SK-N-SH (cell line): Measurements from ENCODE around the gene RSU1. TPM values are rescaled to one million over a fixed set of nuclear protein-coding genes. Genes with fewer than 3 reads are reported as not detected.

ENCODE experiments used
- CTCF ChIA-PET: fragments of 300-600, 350-600 bp; formaldehyde crosslinking; extraction: SDS; loops from one replicate; lab custom pipeline; 2021; lab: Yijun Ruan, JAX
- POLR2A ChIA-PET: fragments of 350-600 bp; sonication (Branson Sonifier 250); formaldehyde crosslinking; extraction: SDS; loops from one replicate; lab custom pipeline; 2020; ENCODE audit warnings: antibody characterized with exemption, inconsistent platforms; lab: Yijun Ruan, JAX
- DNase-seq: peaks from one replicate; pipeline ENCODE4 v3.0.0; 2012
- H2AFZ ChIP-seq: fragments of 200-600 bp; sonication (generic); 2 replicates; pipeline ENCODE4 v1.8.1; 2016; ENCODE audit warnings: antibody characterized with exemption, mild to moderate bottlenecking, low read depth
- H3F3A ChIP-seq: fragments of 200-600 bp; sonication (generic); replicated peaks from 2 replicates; pipeline ENCODE3; 2016; ENCODE audit warnings: antibody characterized with exemption, mild to moderate bottlenecking; ENCODE audit not compliant: insufficient read depth
- H3K27ac ChIP-seq, 2 experiments: fragments of 200-500 bp in 1 of 2; fragments of 200-600 bp in 1 of 2; sonication (Bioruptor generic) in 1 of 2; sonication (generic), shearing (Covaris generic) in 1 of 2; 2 replicates each; pipeline versions ENCODE4 v1.5.1 to v1.6.1; 2014 to 2016; ENCODE audit warnings: low read depth in 2 of 2, inconsistent platforms in 1 of 2, low read length in 1 of 2, mild to moderate bottlenecking in 1 of 2, mixed read lengths in 1 of 2
- H3K27me3 ChIP-seq: fragments of 200-600 bp; sonication (generic), shearing (Covaris generic); 2 replicates; pipeline ENCODE4 v1.6.1; 2016; ENCODE audit warnings: mixed run types; ENCODE audit not compliant: insufficient read depth
- H3K36me3 ChIP-seq, 2 experiments: fragments of 200-500 bp in 1 of 2; fragments of 200-600 bp in 1 of 2; sonication (Bioruptor generic) in 1 of 2; sonication (generic) in 1 of 2; replicated peaks in 1 of 2; 2 replicates each; pipeline versions ENCODE3 to v1.5.1; 2014 to 2016; ENCODE audit warnings: low read length in 1 of 2, mild to moderate bottlenecking in 1 of 2; ENCODE audit not compliant: insufficient read depth in 2 of 2, control insufficient read depth in 1 of 2
- H3K4me1 ChIP-seq, 2 experiments: fragments of 200-500 bp in 1 of 2; fragments of 200-600 bp in 1 of 2; sonication (Bioruptor generic) in 1 of 2; sonication (generic), shearing (Covaris generic) in 1 of 2; 2 replicates each; pipeline versions ENCODE4 v1.5.1 to v1.6.1; 2014 to 2016; ENCODE audit warnings: low read depth in 1 of 2, low read length in 1 of 2, mixed run types in 1 of 2; ENCODE audit not compliant: insufficient read depth in 2 of 2, control insufficient read depth in 1 of 2
- H3K4me2 ChIP-seq: fragments of 200-600 bp; sonication (generic), shearing (Covaris generic); 2 replicates; pipeline ENCODE4 v1.6.1; 2017; ENCODE audit warnings: mixed run types
- H3K4me3 ChIP-seq, 2 experiments: fragments of 200-500 bp in 1 of 2; fragments of 200-600 bp in 1 of 2; sonication (Bioruptor generic) in 1 of 2; sonication (generic), shearing (Covaris generic) in 1 of 2; 2 replicates each; pipeline versions ENCODE4 v1.5.1 to v1.8.1; 2014 to 2016; ENCODE audit warnings: low read depth in 2 of 2, inconsistent platforms in 1 of 2, low read length in 1 of 2, mild to moderate bottlenecking in 1 of 2, mixed read lengths in 1 of 2, moderate library complexity in 1 of 2
- H3K79me2 ChIP-seq: fragments of 200-600 bp; sonication (generic); 2 replicates; pipeline ENCODE4 v1.8.1; 2017; ENCODE audit warnings: mild to moderate bottlenecking; ENCODE audit not compliant: insufficient read depth
- H3K9ac ChIP-seq: fragments of 200-600 bp; sonication (generic); 2 replicates; pipeline ENCODE4 v1.6.1; 2017; ENCODE audit warnings: mixed run types
- H3K9me2 ChIP-seq: fragments of 200-600 bp; sonication (generic); 2 replicates; pipeline ENCODE4 v1.6.1; 2017; ENCODE audit warnings: mixed run types
- H3K9me3 ChIP-seq: fragments of 200-600 bp; sonication (generic); 2 replicates; pipeline ENCODE4 v1.6.1; 2017; ENCODE audit warnings: mixed run types, mild to moderate bottlenecking, moderate library complexity
- H4K20me1 ChIP-seq: fragments of 200-600 bp; sonication (generic); 2 replicates; pipeline ENCODE4 v1.6.1; 2017; ENCODE audit warnings: mild to moderate bottlenecking, mixed run types; ENCODE audit not compliant: insufficient read depth
- EP300 ChIP-seq, 2 experiments: IDR thresholded peaks; 2 replicates each; pipeline versions ENCODE4 v1.4.0 to v1.6.1; 2012; ENCODE audit warnings: borderline replicate concordance in 1 of 2, low read depth in 1 of 2, low read length in 1 of 2
- FOXM1 ChIP-seq: IDR thresholded peaks from 2 replicates; pipeline ENCODE4 v1.4.0; 2012; ENCODE audit warnings: low read depth, mild to moderate bottlenecking
- GABPA ChIP-seq: IDR thresholded peaks from 2 replicates; pipeline ENCODE4 v1.4.0; 2012; ENCODE audit warnings: low read depth, mild to moderate bottlenecking
- MEF2A ChIP-seq: IDR thresholded peaks from 2 replicates; pipeline ENCODE4 v1.4.0; 2012; ENCODE audit warnings: low read depth, borderline replicate concordance
- MXI1 ChIP-seq: IDR thresholded peaks from 2 replicates; pipeline ENCODE4 v1.6.1; 2012; ENCODE audit warnings: mild to moderate bottlenecking, low read depth, low read length, improper control_type of control experiment
- NRF1 ChIP-seq: IDR thresholded peaks from 2 replicates; pipeline ENCODE4 v1.6.1; 2012; ENCODE audit warnings: low read depth, mild to moderate bottlenecking, low read length
- PBX3 ChIP-seq: IDR thresholded peaks from 2 replicates; pipeline ENCODE4; 2012
- RAD21 ChIP-seq: IDR thresholded peaks from 2 replicates; pipeline ENCODE4 v1.6.1; 2012; ENCODE audit warnings: mild to moderate bottlenecking, low read length
- RCOR1 ChIP-seq: fragments of 150-350 bp; IDR thresholded peaks from 2 replicates; pipeline ENCODE4 v1.6.1; 2017; ENCODE audit warnings: antibody characterized with exemption, low read length
- RXRA ChIP-seq: IDR thresholded peaks from 2 replicates; pipeline ENCODE4 v1.4.0; 2012; ENCODE audit warnings: low read depth, mild to moderate bottlenecking, borderline replicate concordance
- SIN3A ChIP-seq: IDR thresholded peaks from 2 replicates; pipeline ENCODE4 v1.6.1; 2012; ENCODE audit warnings: low read depth, mild to moderate bottlenecking, low read length, moderate library complexity, borderline replicate concordance
- SMC3 ChIP-seq: IDR thresholded peaks from 2 replicates; pipeline ENCODE4 v1.6.1; 2012; ENCODE audit warnings: low read depth, low read length, improper control_type of control experiment
- TEAD4 ChIP-seq: IDR thresholded peaks from 2 replicates; pipeline ENCODE4 v1.4.0; 2012; ENCODE audit warnings: mild to moderate bottlenecking, borderline replicate concordance; ENCODE audit not compliant: insufficient read depth
- USF1 ChIP-seq: IDR thresholded peaks from 2 replicates; pipeline ENCODE4 v1.4.0; 2012; ENCODE audit warnings: low read depth, borderline replicate concordance
- USF2 ChIP-seq: fragments of 150-350 bp; IDR thresholded peaks from 2 replicates; pipeline ENCODE4 v1.6.1; 2017; ENCODE audit warnings: antibody characterized with exemption, low read length, low read depth, borderline replicate concordance
- WGBS: methylation state at CpG from one replicate; pipeline ENCODE4 v1.1.6; 2017; ENCODE audit warnings: low lambda C conversion rate; 5-methylcytosine and 5-hydroxymethylcytosine counted together
- polyA plus RNA-seq, 3 experiments: library from polyadenylated mRNA; depleted of rRNA; stranded (reverse); fragments of >200 nt; gene quantifications; 2 replicates each; pipeline ENCODE4 v1.2.3, GENCODE V29; 2012

The RSU1 gene
- polyA plus RNA-seq, 1 of the 3 experiments (the other 2 are of a cell fraction): 59.8 TPM

GRCh38 chr10:16663444-16663843, 153.8 kb downstream of the RSU1 start:
- H2AFZ ChIP-seq: no peak overlapping the region
- H3F3A ChIP-seq: no peaks in the 10 kb centered on the region
- CTCF ChIA-PET: interaction anchor here (1.7 kb wide), 1 partner anchor 114 kb away, joined by 4 read pairs; no protein-coding TSS in a partner anchor
- no peak overlapping the region for H3K4me2 ChIP-seq
- no peak overlapping the region for H3K27ac ChIP-seq
- no peak overlapping the region for H3K4me3 ChIP-seq
- H3K9ac ChIP-seq: no peak overlapping the region
- no peaks in the 10 kb centered on the region for H3K36me3 ChIP-seq
- no peaks in the 10 kb centered on the region for H3K9me3 ChIP-seq
- no peaks in the 10 kb centered on the region for H4K20me1 ChIP-seq
- no peaks in the 10 kb centered on the region for H3K4me1 ChIP-seq
- WGBS: 97% methylated on average over 7 of the region's 7 CpGs
- no peak for DNase-seq
- no peaks in the 10 kb centered on the region for H3K79me2 ChIP-seq
- no peaks in the 10 kb centered on the region; the same call in 1 of the 2 replicates for H3K9me2 ChIP-seq
- POLR2A ChIA-PET: no interaction called here
- H3K27me3 ChIP-seq: no peaks in the 10 kb centered on the region
- TF ChIP-seq PBX3: no peak
- TF ChIP-seq GABPA: no peak
- TF ChIP-seq MEF2A: no peak
- TF ChIP-seq USF2: no peak
- TF ChIP-seq SIN3A: no peak

GRCh38 chr10:16662923-16663322, 154.3 kb downstream of the RSU1 start:
- Histone ChIP-seq H3K4me1 (no peaks in the 10 kb centered on the region), H3F3A (no peaks in the 10 kb centered on the region), H3K4me2 (no peak overlapping the region), H3K36me3 (no peaks in the 10 kb centered on the region), H3K4me3 (no peak overlapping the region), H3K79me2 (no peaks in the 10 kb centered on the region), H3K27ac (no peak overlapping the region), H4K20me1 (no peaks in the 10 kb centered on the region), H3K9ac (no peak overlapping the region), H3K9me3 (no peaks in the 10 kb centered on the region), H3K9me2 (no peaks in the 10 kb centered on the region; the same call in 1 of the 2 replicates), H3K27me3 (no peaks in the 10 kb centered on the region), H2AFZ (no peak overlapping the region)
- whole genome bisulfite sequencing: 77% methylated on average over 7 of the region's 7 CpGs
- DNase-seq: no peak
- TF ChIP-seq RXRA (no peak), RAD21 (no peak), FOXM1 (no peak), MEF2A (no peak), SMC3 (no peak), EP300 (IDR thresholded peaks at IDR 0.05; ENCODE audit: borderline replicate concordance in 1 of 2, low read depth in 1 of 2, low read length in 1 of 2) (no peak), SIN3A (no peak), RCOR1 (no peak), MXI1 (no peak), NRF1 (no peak), TEAD4 (no peak), PBX3 (no peak), USF1 (no peak)
- POLR2A ChIA-PET: no interaction called here
- CTCF ChIA-PET: interaction anchor here (1.7 kb wide), 1 partner anchor 115 kb away, joined by 4 read pairs; no protein-coding TSS in a partner anchor
